NT2/D1 (cell line): ENCODE measurements around the gene RMC1.

Experiments
- DNase-seq: peaks from one replicate; pipeline ENCODE4 v3.0.0-alpha.2; 2011; ENCODE audit warnings: low read depth, low spot score
- H3K27me3 ChIP-seq: 2 replicates; pipeline ENCODE4 v1.6.0; 2011; ENCODE audit warnings: mild to moderate bottlenecking; ENCODE audit not compliant: insufficient read length, insufficient read depth
- H3K36me3 ChIP-seq: 2 replicates; pipeline ENCODE4 v1.6.1; 2011; ENCODE audit warnings: mild to moderate bottlenecking, low read length, mixed read lengths; ENCODE audit not compliant: insufficient read depth, insufficient read length
- H3K4me1 ChIP-seq: 2 replicates; pipeline ENCODE4 v1.5.1; 2011; ENCODE audit not compliant: insufficient read depth, insufficient read length
- H3K4me3 ChIP-seq: 2 replicates; pipeline ENCODE4 v1.5.1; 2011; ENCODE audit warnings: low read depth; ENCODE audit not compliant: insufficient read length
- H3K9ac ChIP-seq: 2 replicates; pipeline ENCODE4 v1.6.0; 2011; ENCODE audit warnings: low read depth; ENCODE audit not compliant: insufficient read length
- H3K9me3 ChIP-seq: 2 replicates; pipeline ENCODE4 v1.5.1; 2011; ENCODE audit warnings: mild to moderate bottlenecking, low read length; ENCODE audit not compliant: insufficient read depth
- SUZ12 ChIP-seq: IDR thresholded peaks from 2 replicates; pipeline ENCODE4 v1.6.1; 2011; ENCODE audit not compliant: insufficient read length, insufficient read depth; ENCODE audit errors: extremely low read depth
- YY1 ChIP-seq: IDR thresholded peaks from 2 replicates; pipeline ENCODE4 v1.6.1; 2011; ENCODE audit not compliant: insufficient read length, insufficient read depth
- ZNF274 ChIP-seq: IDR thresholded peaks from 2 replicates; pipeline ENCODE4 v1.6.1; 2011; ENCODE audit warnings: mild to moderate bottlenecking, low read depth, low read length

Gene RMC1

DNA sequence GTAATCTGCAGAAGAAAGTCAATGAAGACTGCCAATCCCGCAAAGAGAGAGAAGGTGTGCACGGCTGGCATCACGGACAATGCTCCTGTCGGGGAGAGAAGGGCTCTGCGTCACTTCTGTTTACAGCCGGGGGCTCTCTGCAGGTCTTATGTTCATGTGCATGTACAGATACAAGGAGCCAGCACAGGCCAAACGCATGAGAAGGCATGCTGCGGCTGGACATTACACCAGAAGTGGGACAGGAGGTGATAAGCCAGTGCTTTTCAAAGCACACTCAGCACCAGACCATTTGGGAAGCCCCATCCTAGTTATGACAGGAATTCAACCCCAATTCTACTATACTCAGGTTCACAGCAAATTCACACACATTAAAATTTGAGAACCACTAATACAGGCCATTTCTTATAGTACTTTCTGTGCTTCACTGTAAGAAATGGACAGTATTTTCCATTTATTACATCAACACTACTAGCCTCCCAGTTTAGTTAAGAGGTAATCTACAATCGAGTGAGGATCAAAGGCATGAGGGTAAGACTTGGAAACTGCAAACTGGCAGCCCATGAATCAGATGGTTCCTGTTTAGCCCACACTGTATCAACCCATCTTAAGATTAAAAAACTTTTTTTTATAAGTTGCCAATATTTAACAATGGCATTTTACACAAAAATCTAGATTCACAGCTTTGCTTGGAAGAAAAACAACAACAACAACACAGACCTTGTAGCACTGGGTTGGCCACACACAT, 38.2 kb downstream of the RMC1 start:
- Histone ChIP-seq H3K36me3 (peaks cover 92% of the 10 kb centered on the region), H3K27me3 (no peaks in the 10 kb centered on the region), H3K9ac (no peak overlapping the region), H3K9me3 (no peaks in the 10 kb centered on the region), H3K4me3 (no peak overlapping the region), H3K4me1 (no peaks in the 10 kb centered on the region)
- no peak for TF ChIP-seq SUZ12
- TF ChIP-seq ZNF274 = no peak
- TF ChIP-seq YY1 = no peak
- DNase-seq = no peak

DNA sequence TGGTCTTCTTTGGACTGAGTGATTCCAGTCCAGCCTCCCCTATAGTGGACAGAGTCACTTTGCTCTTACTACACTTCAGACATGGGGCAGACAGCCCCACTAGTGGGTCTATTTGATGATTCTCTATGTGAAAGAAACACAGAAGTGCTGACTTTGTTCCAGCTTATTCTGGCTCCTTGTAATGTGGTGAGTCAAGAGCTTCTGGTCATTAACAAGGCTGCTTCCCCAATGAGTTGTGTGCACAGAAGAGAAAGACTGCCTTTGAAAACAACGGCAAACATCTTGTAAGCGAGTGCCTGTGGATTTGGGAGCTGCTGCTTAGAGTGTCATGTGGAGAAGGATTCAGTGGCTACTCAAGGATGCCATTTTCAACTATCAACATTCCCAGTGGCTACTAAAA, 39.1 kb downstream of the RMC1 start:
- no peak overlapping the region for H3K9ac ChIP-seq
- no peak for DNase-seq
- no peaks in the 10 kb centered on the region for H3K27me3 ChIP-seq
- H3K9me3 ChIP-seq = no peaks in the 10 kb centered on the region
- no peak overlapping the region for H3K4me3 ChIP-seq
- H3K4me1 ChIP-seq = no peaks in the 10 kb centered on the region
- peaks cover 86% of the 10 kb centered on the region for H3K36me3 ChIP-seq
- no peak for TF ChIP-seq ZNF274
- TF ChIP-seq YY1 = no peak
- TF ChIP-seq SUZ12 = no peak

GRCh38 chr18:23545247-23545789, 42.0 kb downstream of the RMC1 start:
- no peak for DNase-seq
- H3K4me3 ChIP-seq = no peak overlapping the region
- no peaks in the 10 kb centered on the region for H3K27me3 ChIP-seq
- no peak overlapping the region for H3K9ac ChIP-seq
- H3K4me1 ChIP-seq = no peaks in the 10 kb centered on the region
- TF ChIP-seq ZNF274 (no peak), SUZ12 (no peak), YY1 (no peak)
- H3K9me3 ChIP-seq = no peaks in the 10 kb centered on the region
- peaks cover 71% of the 10 kb centered on the region for H3K36me3 ChIP-seq

DNA sequence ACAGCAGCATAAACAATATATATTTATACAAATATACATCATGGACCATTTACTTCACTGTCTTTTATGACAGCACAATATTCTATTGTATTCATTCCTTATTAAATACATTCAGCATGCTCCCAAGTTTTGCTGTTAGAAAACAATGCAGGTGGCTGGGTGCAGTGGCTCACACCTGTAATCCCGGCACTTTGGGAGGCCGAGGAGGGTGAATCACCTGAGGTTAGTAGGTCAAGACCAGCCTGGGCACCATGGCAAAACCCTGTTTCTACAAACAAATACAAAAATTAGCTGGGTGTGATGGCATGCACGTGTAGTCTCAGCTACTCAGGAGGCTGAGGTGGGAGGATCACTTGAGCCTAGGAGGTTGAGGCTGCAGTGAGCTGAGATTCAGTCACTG, 44.0 kb downstream of the RMC1 start:
- Histone ChIP-seq H3K9me3 (no peaks in the 10 kb centered on the region), H3K36me3 (peaks cover 68% of the 10 kb centered on the region), H3K27me3 (no peaks in the 10 kb centered on the region), H3K9ac (no peak overlapping the region), H3K4me1 (no peaks in the 10 kb centered on the region), H3K4me3 (no peak overlapping the region)
- no peak for TF ChIP-seq SUZ12
- no peak for TF ChIP-seq ZNF274
- no peak for TF ChIP-seq YY1
- DNase-seq = no peak

- DNase-seq = no peak
Observed at GRCh38 chr18:23547846-23548245, 44.5 kb downstream of the RMC1 start.

DNA sequence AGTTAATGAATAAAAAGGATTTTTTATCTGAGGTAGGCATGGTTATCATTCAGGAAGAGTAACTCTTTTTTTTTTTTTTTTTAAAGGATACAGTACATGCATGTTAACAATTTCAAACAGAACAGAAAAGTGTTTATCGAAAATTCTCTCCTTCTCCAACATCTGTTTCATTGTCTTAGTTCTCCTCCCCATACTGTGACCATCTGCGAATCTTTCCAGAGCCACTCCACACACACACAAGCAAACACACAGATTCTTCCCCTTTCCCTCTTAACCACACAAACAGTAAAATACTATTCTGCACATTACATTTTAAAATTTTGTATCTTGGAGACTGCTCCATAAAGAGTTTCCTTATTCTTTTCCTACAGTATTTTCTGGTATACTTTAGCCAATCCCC, 45.0 kb downstream of the RMC1 start:
- Histone ChIP-seq H3K27me3 (no peaks in the 10 kb centered on the region), H3K36me3 (peaks cover 69% of the 10 kb centered on the region), H3K9me3 (no peaks in the 10 kb centered on the region), H3K4me3 (no peak overlapping the region), H3K4me1 (no peaks in the 10 kb centered on the region), H3K9ac (no peak overlapping the region)
- DNase-seq = no peak
- no peak for TF ChIP-seq YY1
- no peak for TF ChIP-seq ZNF274
- no peak for TF ChIP-seq SUZ12

More at GRCh38 chr18:23547846-23548245, 44.5 kb downstream of the RMC1 start:
- Histone ChIP-seq H3K4me3 (no peak overlapping the region), H3K4me1 (no peaks in the 10 kb centered on the region), H3K9me3 (no peaks in the 10 kb centered on the region), H3K9ac (no peak overlapping the region), H3K36me3 (peaks cover 68% of the 10 kb centered on the region), H3K27me3 (no peaks in the 10 kb centered on the region)
- no peak for TF ChIP-seq SUZ12
- TF ChIP-seq ZNF274 = no peak
- TF ChIP-seq YY1 = no peak

DNA sequence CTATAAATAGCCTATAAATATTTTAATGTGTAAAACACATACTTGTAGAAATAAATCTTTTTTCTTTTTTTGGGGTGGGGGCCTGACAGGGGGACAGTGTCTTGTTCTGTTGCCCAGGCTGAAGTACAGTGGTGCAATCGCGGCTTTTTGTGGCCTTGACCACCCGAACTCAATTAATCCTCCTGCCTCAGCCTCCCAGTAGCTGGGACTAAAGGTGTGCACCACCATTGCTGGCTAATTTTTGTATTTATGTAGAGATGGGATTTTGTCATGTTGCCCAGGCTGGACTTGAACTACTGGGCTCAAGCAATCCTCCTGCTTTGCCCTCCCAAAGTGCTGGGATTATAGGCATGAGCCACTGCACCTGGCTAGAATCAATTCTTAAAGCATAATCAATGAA, 45.4 kb downstream of the RMC1 start:
- H3K9ac ChIP-seq = no peak overlapping the region
- H3K36me3 ChIP-seq = peaks cover 69% of the 10 kb centered on the region
- H3K4me1 ChIP-seq = no peaks in the 10 kb centered on the region
- no peaks in the 10 kb centered on the region for H3K9me3 ChIP-seq
- no peak for DNase-seq
- no peak overlapping the region for H3K4me3 ChIP-seq
- TF ChIP-seq YY1 = no peak
- no peak for TF ChIP-seq ZNF274
- no peak for TF ChIP-seq SUZ12
- no peaks in the 10 kb centered on the region for H3K27me3 ChIP-seq
